Activated naive CD8-positive, alpha-beta T cell (primary cell): Measurements from ENCODE around the gene DHRS1.
A peak's percentile ranks its signal among the peaks of the same experiment; 100 is the strongest.
"Not testable (repeated sequence)": the region's sequence is repeated elsewhere in the genome, so short reads cannot be mapped to it uniquely, and the experiment has no call there.

Experiments
- H3K27ac Mint-ChIP-seq: one replicate; pipeline ENCODE4 v1.8.0; 2021; ENCODE audit warnings: mixed read lengths
- H3K27me3 Mint-ChIP-seq: one replicate; pipeline ENCODE4 v1.8.0; 2021; ENCODE audit warnings: mixed read lengths
- H3K36me3 Mint-ChIP-seq: one replicate; pipeline ENCODE4 v1.8.0; 2021; ENCODE audit warnings: mixed read lengths
- H3K4me1 Mint-ChIP-seq: one replicate; pipeline ENCODE4 v1.8.0; 2021; ENCODE audit warnings: low read depth, mixed read lengths
- H3K4me3 Mint-ChIP-seq: one replicate; pipeline ENCODE4 v1.8.0; 2021; ENCODE audit warnings: mild to moderate bottlenecking, mixed read lengths
- H3K9me3 Mint-ChIP-seq: one replicate; pipeline ENCODE4 v1.8.0; 2021; ENCODE audit warnings: low read depth, mixed read lengths

The DHRS1 gene

GRCh38 chr14:24332268-24332993 lies 32.9 kb upstream of the DHRS1 start:
- peaks cover 45% of the 10 kb centered on the region for H3K4me1 Mint-ChIP-seq
- no peaks in the 10 kb centered on the region for H3K9me3 Mint-ChIP-seq
- H3K27me3 Mint-ChIP-seq = peaks cover 8% of the 10 kb centered on the region
- peaks cover 2% of the 10 kb centered on the region for H3K36me3 Mint-ChIP-seq
- H3K4me3 Mint-ChIP-seq = peak overlapping the region; percentile 92
- H3K27ac Mint-ChIP-seq = peak overlapping the region; percentile 82

- peaks cover 2% of the 10 kb centered on the region for H3K36me3 Mint-ChIP-seq
- no peaks in the 10 kb centered on the region for H3K9me3 Mint-ChIP-seq
- H3K4me3 Mint-ChIP-seq = peak overlapping the region; percentile 92
- peak overlapping the region; percentile 82 for H3K27ac Mint-ChIP-seq
- H3K4me1 Mint-ChIP-seq = peaks cover 49% of the 10 kb centered on the region
- peaks cover 8% of the 10 kb centered on the region for H3K27me3 Mint-ChIP-seq
These were observed 32.2 kb upstream of the DHRS1 start for GRCh38 chr14:24331731-24332267.

DNA sequence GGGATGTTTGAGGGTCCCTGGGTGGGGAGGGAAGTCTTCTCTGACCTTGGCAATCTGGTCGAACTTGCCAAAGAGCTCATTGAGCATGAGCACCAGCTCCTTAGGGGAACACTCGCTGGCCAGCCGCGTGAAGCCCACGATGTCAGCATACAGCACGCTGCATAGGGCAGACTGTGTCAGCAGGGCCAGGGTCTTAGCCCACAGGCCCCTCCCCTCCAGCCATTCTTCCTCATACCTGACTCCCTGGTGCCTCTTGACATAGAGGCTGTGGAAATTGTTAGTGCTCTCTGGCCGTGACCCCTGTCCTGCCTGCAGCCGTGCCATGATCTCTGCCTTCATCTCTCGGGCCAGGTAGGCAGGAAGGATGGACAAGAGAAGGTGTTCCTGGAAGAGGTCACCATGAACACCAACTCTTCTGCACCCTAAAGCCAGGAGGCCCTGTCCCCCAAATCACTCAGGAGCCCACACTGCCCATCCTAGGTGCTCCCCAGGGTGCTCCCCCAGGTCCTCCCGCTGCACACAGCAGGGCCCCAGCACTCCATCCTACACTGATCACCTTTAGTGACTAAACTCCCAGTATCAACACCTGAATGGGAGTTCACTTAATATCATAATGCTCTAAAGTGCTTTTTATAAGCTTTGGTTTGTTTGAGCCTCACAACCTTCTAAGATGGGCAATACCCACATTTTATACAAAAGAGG lies 31.5 kb upstream of the DHRS1 start:
- no peaks in the 10 kb centered on the region for H3K9me3 Mint-ChIP-seq
- H3K27me3 Mint-ChIP-seq = peaks cover 8% of the 10 kb centered on the region
- H3K4me3 Mint-ChIP-seq = no peak overlapping the region
- H3K36me3 Mint-ChIP-seq = peaks cover 1% of the 10 kb centered on the region
- no peak overlapping the region for H3K27ac Mint-ChIP-seq
- peaks cover 47% of the 10 kb centered on the region for H3K4me1 Mint-ChIP-seq

- no peaks in the 10 kb centered on the region for H3K36me3 Mint-ChIP-seq
- H3K4me3 Mint-ChIP-seq = no peak overlapping the region
- H3K27me3 Mint-ChIP-seq = peaks cover 6% of the 10 kb centered on the region
- no peak overlapping the region for H3K27ac Mint-ChIP-seq
- H3K9me3 Mint-ChIP-seq = no peaks in the 10 kb centered on the region
- peaks cover 41% of the 10 kb centered on the region for H3K4me1 Mint-ChIP-seq
These were observed 30.2 kb upstream of the DHRS1 start for GRCh38 chr14:24329736-24330135.

- H3K4me3 Mint-ChIP-seq = no peak overlapping the region
- no peaks in the 10 kb centered on the region for H3K9me3 Mint-ChIP-seq
- H3K27ac Mint-ChIP-seq = no peak overlapping the region
- H3K27me3 Mint-ChIP-seq = peaks cover 6% of the 10 kb centered on the region
- no peaks in the 10 kb centered on the region for H3K36me3 Mint-ChIP-seq
- H3K4me1 Mint-ChIP-seq = peaks cover 39% of the 10 kb centered on the region
These were observed 29.6 kb upstream of the DHRS1 start for GRCh38 chr14:24329073-24329663.

- H3K9me3 Mint-ChIP-seq, H3K36me3 Mint-ChIP-seq, H3K27ac Mint-ChIP-seq, H3K4me3 Mint-ChIP-seq, H3K27me3 Mint-ChIP-seq: not testable (repeated sequence)
- peaks cover 28% of the 10 kb centered on the region for H3K4me1 Mint-ChIP-seq
These were observed 28.3 kb upstream of the DHRS1 start for GRCh38 chr14:24327914-24328313.

GRCh38 chr14:24327303-24327702 lies 27.7 kb upstream of the DHRS1 start:
- H3K27me3 Mint-ChIP-seq = peaks cover 5% of the 10 kb centered on the region
- H3K36me3 Mint-ChIP-seq = no peaks in the 10 kb centered on the region
- peaks cover 23% of the 10 kb centered on the region for H3K4me1 Mint-ChIP-seq
- H3K27ac Mint-ChIP-seq = no peak overlapping the region
- H3K9me3 Mint-ChIP-seq = no peaks in the 10 kb centered on the region
- H3K4me3 Mint-ChIP-seq = no peak overlapping the region

DNA sequence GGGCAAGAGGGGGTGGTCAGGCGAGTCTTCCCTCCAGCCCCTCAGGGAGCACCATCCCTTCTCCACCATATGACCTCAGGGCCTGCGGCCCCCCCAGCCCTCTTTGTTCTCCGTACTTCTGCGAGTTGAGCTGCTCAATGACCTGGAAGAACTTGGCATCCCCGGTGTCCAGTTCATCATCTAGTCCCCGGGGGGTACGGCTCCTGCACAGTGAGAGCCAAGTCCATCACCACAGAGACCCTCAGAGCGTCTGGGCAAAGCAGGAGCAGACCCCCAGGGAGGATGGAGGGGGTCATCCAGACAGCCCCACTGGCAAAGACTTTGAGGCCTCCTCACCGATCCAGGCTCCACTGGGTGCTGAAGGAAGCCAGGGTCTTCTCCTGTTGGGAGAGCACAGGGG lies 26.4 kb upstream of the DHRS1 start:
- Mint-ChIP-seq H3K9me3 (no peaks in the 10 kb centered on the region), H3K27me3 (peaks cover 1% of the 10 kb centered on the region), H3K4me3 (no peak overlapping the region), H3K27ac (no peak overlapping the region), H3K36me3 (no peaks in the 10 kb centered on the region), H3K4me1 (peaks cover 16% of the 10 kb centered on the region)

DNA sequence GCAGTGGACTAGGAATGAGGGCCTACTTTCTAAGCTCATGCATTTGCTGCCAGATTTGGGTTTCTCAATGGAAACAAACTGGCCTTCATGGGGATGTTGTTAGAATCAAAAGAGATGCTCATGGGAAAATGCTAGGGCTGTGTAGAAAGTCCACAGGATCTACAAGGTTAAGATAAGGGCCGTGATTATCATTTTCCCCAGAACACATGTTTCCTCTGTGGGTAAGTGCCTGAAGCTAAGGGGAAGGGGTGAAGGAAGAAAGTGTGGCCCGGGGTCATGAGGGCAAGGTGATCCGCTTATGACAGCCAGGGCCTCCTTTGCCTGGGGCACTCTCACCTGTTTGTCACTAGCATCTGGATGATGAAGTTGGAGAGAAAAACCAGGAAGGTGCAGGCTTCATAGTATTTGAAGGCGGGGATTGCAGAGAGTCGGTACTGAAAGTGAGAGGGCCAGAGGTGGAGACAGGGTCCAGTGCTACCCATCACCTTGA lies 25.5 kb upstream of the DHRS1 start:
- Mint-ChIP-seq H3K9me3 (no peaks in the 10 kb centered on the region), H3K36me3 (no peaks in the 10 kb centered on the region), H3K4me3 (no peak overlapping the region), H3K27ac (no peak overlapping the region), H3K27me3 (peaks cover under 1% of the 10 kb centered on the region), H3K4me1 (peaks cover 12% of the 10 kb centered on the region)

- Mint-ChIP-seq H3K9me3 (no peaks in the 10 kb centered on the region), H3K27ac (no peak overlapping the region), H3K36me3 (no peaks in the 10 kb centered on the region), H3K4me3 (no peak overlapping the region), H3K27me3 (no peaks in the 10 kb centered on the region), H3K4me1 (peaks cover 10% of the 10 kb centered on the region)
These were observed 24.4 kb upstream of the DHRS1 start for GRCh38 chr14:24324024-24324423.

GRCh38 chr14:24323341-24323740 lies 23.8 kb upstream of the DHRS1 start:
- Mint-ChIP-seq H3K4me3 (no peak overlapping the region), H3K36me3 (no peaks in the 10 kb centered on the region), H3K4me1 (peaks cover 9% of the 10 kb centered on the region), H3K27me3 (no peaks in the 10 kb centered on the region), H3K27ac (no peak overlapping the region), H3K9me3 (no peaks in the 10 kb centered on the region)

DNA sequence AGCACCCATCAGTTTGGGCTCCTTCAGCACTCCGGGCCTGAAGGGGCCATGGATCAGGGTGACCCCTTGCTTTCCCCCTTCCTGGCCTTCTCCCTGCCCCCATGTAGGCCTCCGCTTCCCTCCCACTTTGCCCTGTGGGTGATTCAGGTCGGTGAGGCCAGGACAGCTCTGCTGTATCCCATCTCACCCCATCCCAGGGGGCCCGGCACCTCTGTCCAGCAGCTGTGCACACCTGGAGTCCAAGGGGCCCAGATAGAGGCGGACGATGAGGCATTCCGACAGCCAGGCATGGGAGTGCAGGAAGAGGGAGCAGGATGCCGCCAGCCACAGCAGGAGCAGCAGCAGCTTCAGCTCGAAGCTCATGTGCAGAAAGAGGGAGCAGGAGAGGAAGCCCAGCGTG lies 23.1 kb upstream of the DHRS1 start:
- no peaks in the 10 kb centered on the region for H3K9me3 Mint-ChIP-seq
- no peak overlapping the region for H3K27ac Mint-ChIP-seq
- H3K4me3 Mint-ChIP-seq = no peak overlapping the region

GRCh38 chr14:24321212-24321975 lies 21.8 kb upstream of the DHRS1 start:
- Mint-ChIP-seq H3K27me3 (no peaks in the 10 kb centered on the region), H3K9me3 (no peaks in the 10 kb centered on the region), H3K4me3 (no peak overlapping the region), H3K27ac (no peak overlapping the region), H3K4me1 (peaks cover 9% of the 10 kb centered on the region), H3K36me3 (no peaks in the 10 kb centered on the region)

More for the DNA sequence above, 23.1 kb upstream of the DHRS1 start:
- H3K27me3 Mint-ChIP-seq = no peaks in the 10 kb centered on the region
- H3K36me3 Mint-ChIP-seq = no peaks in the 10 kb centered on the region
- H3K4me1 Mint-ChIP-seq = peaks cover 9% of the 10 kb centered on the region

DNA sequence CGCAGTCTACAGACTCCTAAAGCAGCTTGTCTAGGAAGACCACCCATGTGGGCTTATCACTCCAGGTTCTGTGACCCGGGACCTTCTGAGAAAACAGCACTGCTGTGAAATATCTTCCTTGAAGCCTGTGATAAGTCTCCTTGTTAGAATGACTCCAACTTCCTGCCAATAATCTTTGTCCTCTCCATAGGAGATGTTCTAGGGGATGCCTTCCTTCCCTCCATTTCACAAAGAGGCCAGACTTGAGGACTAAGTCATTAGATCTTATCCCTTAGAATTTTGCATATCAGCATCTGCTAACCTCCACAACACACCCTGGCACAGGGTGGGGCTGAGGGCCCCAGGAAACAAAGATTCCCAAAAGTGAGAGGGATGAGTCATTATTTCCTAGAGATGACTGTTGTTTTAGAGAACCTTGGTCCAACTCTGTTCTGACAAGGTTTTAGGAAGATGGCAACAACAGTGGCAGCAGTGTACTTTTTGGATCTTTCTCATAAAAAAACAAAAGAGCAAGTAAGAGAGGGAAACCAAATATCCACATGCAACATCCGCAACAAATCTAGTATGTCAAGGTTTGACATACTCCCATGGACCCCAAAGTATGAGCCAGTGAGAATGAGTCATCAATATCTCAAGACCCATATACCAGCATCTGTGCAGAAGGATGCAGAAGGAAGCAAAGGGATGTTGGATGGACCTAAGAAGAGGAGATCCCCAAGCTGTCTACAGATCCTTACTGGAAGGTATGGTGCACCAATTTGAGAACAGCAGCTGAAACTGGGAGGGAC lies 17.8 kb upstream of the DHRS1 start:
- Mint-ChIP-seq H3K4me3 (no peak overlapping the region), H3K9me3 (no peaks in the 10 kb centered on the region), H3K27me3 (no peaks in the 10 kb centered on the region), H3K36me3 (no peaks in the 10 kb centered on the region), H3K4me1 (peaks cover 39% of the 10 kb centered on the region), H3K27ac (no peak overlapping the region)
